Measurements from ENCODE around the gene CTCFL. TPM values are rescaled to one million over a fixed set of nuclear protein-coding genes. Genes with fewer than 3 reads are reported as not detected.

CTCFL gene
- total RNA-seq, 1 experiment from 2014 or later = not detected

DNA sequence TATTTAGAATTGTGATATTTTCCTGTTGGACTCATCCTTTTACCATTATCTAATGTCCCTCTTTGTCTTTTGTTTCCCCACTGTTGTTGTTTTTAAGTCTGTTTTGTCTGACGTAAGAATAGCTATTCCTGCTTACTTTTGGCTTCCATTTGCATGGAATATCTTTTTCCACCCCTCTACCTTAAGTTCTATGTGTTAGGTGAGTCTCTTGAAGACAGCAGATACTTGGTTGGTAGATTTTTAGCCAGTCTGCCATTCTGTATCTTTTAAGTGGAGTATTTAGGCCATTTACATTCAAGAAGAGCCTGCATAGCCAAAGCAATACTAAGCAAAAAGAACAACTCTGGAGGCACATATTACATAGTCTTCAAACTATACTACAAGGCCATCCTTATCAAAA, 39.2 kb downstream of the CTCFL start:
- TF ChIP-seq, protein P1, sequence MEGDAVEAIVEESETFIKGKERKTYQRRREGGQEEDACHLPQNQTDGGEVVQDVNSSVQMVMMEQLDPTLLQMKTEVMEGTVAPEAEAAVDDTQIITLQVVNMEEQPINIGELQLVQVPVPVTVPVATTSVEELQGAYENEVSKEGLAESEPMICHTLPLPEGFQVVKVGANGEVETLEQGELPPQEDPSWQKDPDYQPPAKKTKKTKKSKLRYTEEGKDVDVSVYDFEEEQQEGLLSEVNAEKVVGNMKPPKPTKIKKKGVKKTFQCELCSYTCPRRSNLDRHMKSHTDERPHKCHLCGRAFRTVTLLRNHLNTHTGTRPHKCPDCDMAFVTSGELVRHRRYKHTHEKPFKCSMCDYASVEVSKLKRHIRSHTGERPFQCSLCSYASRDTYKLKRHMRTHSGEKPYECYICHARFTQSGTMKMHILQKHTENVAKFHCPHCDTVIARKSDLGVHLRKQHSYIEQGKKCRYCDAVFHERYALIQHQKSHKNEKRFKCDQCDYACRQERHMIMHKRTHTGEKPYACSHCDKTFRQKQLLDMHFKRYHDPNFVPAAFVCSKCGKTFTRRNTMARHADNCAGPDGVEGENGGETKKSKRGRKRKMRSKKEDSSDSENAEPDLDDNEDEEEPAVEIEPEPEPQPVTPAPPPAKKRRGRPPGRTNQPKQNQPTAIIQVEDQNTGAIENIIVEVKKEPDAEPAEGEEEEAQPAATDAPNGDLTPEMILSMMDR (IDR thresholded peaks at IDR 0.05; ENCODE audit: unreplicated experiment) = no peak
- no peak overlapping the region for H3K27ac Mint-ChIP-seq (ENCODE audit: unreplicated experiment)
- no peaks in the 10 kb centered on the region for H3K4me1 Mint-ChIP-seq (ENCODE audit: low read depth, unreplicated experiment)
- no peaks in the 10 kb centered on the region for H3K36me3 Mint-ChIP-seq (ENCODE audit: insufficient read depth, unreplicated experiment)
- no peaks in the 10 kb centered on the region for H3K9me3 Mint-ChIP-seq (ENCODE audit: low read depth, unreplicated experiment)
- intact Hi-C loops (cut with micrococcal nuclease; ENCODE audit: unreplicated experiment) = no loop called here
- H3K4me3 Mint-ChIP-seq (ENCODE audit: low read depth, unreplicated experiment) = no peak overlapping the region
- H3K27me3 Mint-ChIP-seq (ENCODE audit: unreplicated experiment) = peaks cover 89% of the 10 kb centered on the region
- no peak for DNase-seq
- no TSS peak for BruUV-seq (replicated peaks)
- CTCF ChIA-PET = interaction anchor here (0.7 kb wide), 1 partner anchor 1330 kb away, joined by 3 read pairs; no protein-coding TSS in a partner anchor

DNA sequence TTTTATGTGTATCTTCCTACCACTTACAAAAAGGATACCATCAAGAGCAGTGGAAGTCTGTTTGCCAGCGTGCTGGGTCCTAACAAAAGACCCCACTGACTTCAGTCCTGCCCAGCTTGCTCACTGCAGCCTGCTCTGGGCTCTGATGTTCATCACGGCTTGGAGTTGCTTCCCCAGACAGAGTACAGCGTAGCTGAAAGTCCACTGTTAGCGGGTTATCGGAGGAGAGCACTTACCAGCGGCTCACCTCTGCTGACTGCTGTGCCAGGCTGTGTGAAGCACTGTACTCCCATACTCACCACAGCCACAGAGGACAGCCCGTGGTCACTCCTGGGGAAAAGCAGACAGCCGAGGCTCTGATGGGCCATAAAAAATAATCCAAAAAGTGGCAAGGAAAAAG, 40.2 kb downstream of the CTCFL start:
- H3K9me3 Mint-ChIP-seq (ENCODE audit: low read depth, unreplicated experiment) = no peaks in the 10 kb centered on the region
- H3K27ac Mint-ChIP-seq (ENCODE audit: unreplicated experiment) = no peak overlapping the region
- no peaks in the 10 kb centered on the region for H3K36me3 Mint-ChIP-seq (ENCODE audit: insufficient read depth, unreplicated experiment)
- DNase-seq = no peak
- intact Hi-C loops (cut with micrococcal nuclease; ENCODE audit: unreplicated experiment) = no loop called here
- H3K27me3 Mint-ChIP-seq (ENCODE audit: unreplicated experiment) = peaks cover 99% of the 10 kb centered on the region
- no peaks in the 10 kb centered on the region for H3K4me1 Mint-ChIP-seq (ENCODE audit: low read depth, unreplicated experiment)
- no peak overlapping the region for H3K4me3 Mint-ChIP-seq (ENCODE audit: low read depth, unreplicated experiment)
- CTCF ChIA-PET = no interaction called here
- no TSS peak for BruUV-seq (replicated peaks)
- TF ChIP-seq, protein P1 (IDR thresholded peaks at IDR 0.05; ENCODE audit: unreplicated experiment) = no peak

DNA sequence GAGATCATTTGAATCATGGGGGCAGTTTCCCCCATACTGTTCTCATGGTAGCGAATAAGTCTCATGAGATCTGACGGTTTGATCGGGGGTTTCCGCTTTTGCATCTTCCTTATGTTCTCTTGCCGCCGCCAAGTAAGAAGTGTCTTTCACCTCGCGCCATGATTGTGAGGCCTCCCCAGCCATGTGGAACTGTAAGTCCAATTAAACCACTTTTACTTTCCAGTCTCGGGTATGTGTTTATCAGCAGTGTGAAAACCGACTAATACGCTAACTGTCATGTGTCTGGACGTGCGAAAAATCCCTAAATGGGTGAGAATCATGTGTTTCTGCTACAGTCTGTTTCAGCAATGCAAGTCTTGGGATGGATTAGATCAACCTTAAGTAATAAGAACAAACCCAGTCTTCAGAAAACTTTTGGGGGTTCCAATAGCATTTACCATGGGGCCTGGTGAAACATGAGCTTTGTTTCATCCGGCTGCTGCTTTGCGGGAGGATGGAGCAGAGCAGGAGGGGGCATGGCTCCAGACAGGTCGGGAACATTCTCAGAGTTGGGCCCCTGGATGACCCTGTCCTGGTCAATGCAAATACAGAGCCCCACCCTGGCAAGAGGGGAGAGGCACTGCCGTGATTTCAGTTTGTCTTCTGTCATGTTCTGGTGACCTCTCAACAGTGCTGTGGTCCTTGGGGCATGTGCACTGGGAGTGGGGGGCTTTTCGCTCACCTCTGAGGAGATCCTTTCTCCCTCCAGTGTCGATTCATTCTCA, 41.5 kb downstream of the CTCFL start:
- no TSS peak for BruUV-seq (replicated peaks)
- H3K4me3 Mint-ChIP-seq (ENCODE audit: low read depth, unreplicated experiment) = no peak overlapping the region
- no peaks in the 10 kb centered on the region for H3K9me3 Mint-ChIP-seq (ENCODE audit: low read depth, unreplicated experiment)
- H3K4me1 Mint-ChIP-seq (ENCODE audit: low read depth, unreplicated experiment) = no peaks in the 10 kb centered on the region
- H3K27me3 Mint-ChIP-seq (ENCODE audit: unreplicated experiment) = peaks cover 99% of the 10 kb centered on the region
- intact Hi-C loops (cut with micrococcal nuclease; ENCODE audit: unreplicated experiment) = no loop called here
- DNase-seq = no peak
- H3K36me3 Mint-ChIP-seq (ENCODE audit: insufficient read depth, unreplicated experiment) = no peaks in the 10 kb centered on the region
- no peak overlapping the region for H3K27ac Mint-ChIP-seq (ENCODE audit: unreplicated experiment)
- TF ChIP-seq, protein P1 (IDR thresholded peaks at IDR 0.05; ENCODE audit: unreplicated experiment) = no peak
- CTCF ChIA-PET = no interaction called here

DNA sequence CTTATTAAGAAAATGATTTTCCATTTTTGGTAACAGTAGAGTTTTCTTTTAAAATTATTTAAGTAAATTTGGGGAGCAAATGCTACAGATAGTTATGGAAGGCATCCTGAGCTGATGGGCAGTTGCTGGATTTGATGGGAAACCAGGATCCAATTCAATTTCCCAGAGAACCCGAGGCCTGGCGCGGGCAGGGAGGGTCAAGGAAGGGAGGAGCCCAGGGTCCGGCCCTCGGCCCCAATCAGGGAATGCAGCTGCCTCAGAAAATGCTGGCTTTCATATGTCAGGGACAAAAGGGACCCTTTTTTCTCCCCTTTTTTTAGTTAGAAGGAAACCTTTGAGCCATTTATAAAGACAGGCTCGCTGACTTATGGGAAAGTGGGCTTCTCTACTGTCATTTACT, 42.1 kb downstream of the CTCFL start:
- Mint-ChIP-seq H3K4me1 (ENCODE audit: low read depth, unreplicated experiment) (no peaks in the 10 kb centered on the region), H3K27ac (ENCODE audit: unreplicated experiment) (no peak overlapping the region), H3K9me3 (ENCODE audit: low read depth, unreplicated experiment) (no peaks in the 10 kb centered on the region), H3K27me3 (ENCODE audit: unreplicated experiment) (peaks cover 99% of the 10 kb centered on the region), H3K4me3 (ENCODE audit: low read depth, unreplicated experiment) (no peak overlapping the region), H3K36me3 (ENCODE audit: insufficient read depth, unreplicated experiment) (no peaks in the 10 kb centered on the region)
- TF ChIP-seq, protein P1 (IDR thresholded peaks at IDR 0.05; ENCODE audit: unreplicated experiment) = no peak
- CTCF ChIA-PET = no interaction called here
- intact Hi-C loops (cut with micrococcal nuclease; ENCODE audit: unreplicated experiment) = no loop called here
- DNase-seq = no peak
- BruUV-seq (replicated peaks) = no TSS peak

Measured in Calu3 (cell line).